Fibroblast of lung (primary cell): Measurements from ENCODE around the gene EEFSEC. TPM values are rescaled to one million over a fixed set of nuclear protein-coding genes. Genes with fewer than 3 reads are reported as not detected.

Experiments used
- DNase-seq, 2 donors: peaks; one replicate each; pipeline versions ENCODE4 v3.0.0 to v3.0.0-alpha.2; 2010; ENCODE audit warnings: low read depth in 2 of 2
- H2AFZ ChIP-seq: 2 replicates; pipeline ENCODE4 v1.5.1; 2012; ENCODE audit warnings: low read length, control low read depth, inconsistent platforms
- H3K27ac ChIP-seq: 2 replicates; pipeline ENCODE4 v1.5.1; 2011; ENCODE audit warnings: low read length, control low read depth; ENCODE audit not compliant: insufficient read depth
- H3K27me3 ChIP-seq: 2 replicates; pipeline ENCODE4 v1.5.1; 2011; ENCODE audit warnings: mild to moderate bottlenecking, low read length; ENCODE audit not compliant: control insufficient read depth, insufficient read depth
- H3K36me3 ChIP-seq: 2 replicates; pipeline ENCODE4 v1.5.1; 2011; ENCODE audit warnings: low read length; ENCODE audit not compliant: control insufficient read depth, insufficient read depth
- H3K4me1 ChIP-seq: 2 replicates; pipeline ENCODE4 v1.5.1; 2011; ENCODE audit warnings: low read length; ENCODE audit not compliant: control insufficient read depth, insufficient read depth; ENCODE audit errors: extremely low read depth
- H3K4me2 ChIP-seq: 2 replicates; pipeline ENCODE4 v1.5.1; 2011; ENCODE audit warnings: low read length, control low read depth; ENCODE audit not compliant: insufficient read depth; ENCODE audit errors: extremely low read depth
- H3K4me3 ChIP-seq, 4 experiments: fragments of 200-600 bp in 1 of 4; sonication (generic) in 1 of 4; replicated peaks in 1 of 4; 2 replicates each; pipeline ENCODE4 v1.5.1; 2011 to 2016; ENCODE audit warnings: low read length in 4 of 4, low read depth in 3 of 4, mild to moderate bottlenecking in 3 of 4, control low read depth in 2 of 4, inconsistent platforms in 1 of 4, mixed read lengths in 1 of 4; ENCODE audit not compliant: insufficient read depth in 1 of 4; ENCODE audit errors: control extremely low read depth in 1 of 4
- H3K79me2 ChIP-seq: 2 replicates; pipeline ENCODE4 v1.5.1; 2012; ENCODE audit warnings: mild to moderate bottlenecking, low read length, inconsistent platforms; ENCODE audit not compliant: control insufficient read depth, insufficient read depth
- H3K9ac ChIP-seq: 2 replicates; pipeline ENCODE4 v1.5.1; 2011; ENCODE audit warnings: mild to moderate bottlenecking, low read length, control low read depth; ENCODE audit not compliant: insufficient read depth
- H3K9me3 ChIP-seq: 2 replicates; pipeline ENCODE4 v1.5.1; 2012; ENCODE audit warnings: low read depth, low read length; ENCODE audit not compliant: control insufficient read depth, insufficient read depth
- H4K20me1 ChIP-seq: 2 replicates; pipeline ENCODE4 v1.5.1; 2011; ENCODE audit warnings: low read length; ENCODE audit not compliant: control insufficient read depth, insufficient read depth; ENCODE audit errors: extremely low read depth
- CTCF ChIP-seq, 2 donors: IDR thresholded peaks in 1 of 2; conservative IDR thresholded peaks in 1 of 2; 1 replicate in 1 of 2; 2 replicates in 1 of 2; pipeline ENCODE4 v1.5.1; 2011 to 2012; ENCODE audit warnings: low read length in 2 of 2, control low read depth in 1 of 2, inconsistent platforms in 1 of 2, low read depth in 1 of 2, mild to moderate bottlenecking in 1 of 2
- EZH2 ChIP-seq: IDR thresholded peaks from 2 replicates; pipeline ENCODE4 v1.5.1; 2012; ENCODE audit warnings: low read length, control low read depth, mild to moderate bottlenecking; ENCODE audit errors: missing control alignments
- polyA plus RNA-seq, 2 donors: library from polyadenylated mRNA; depleted of rRNA in 1 of 2; stranded (reverse) in 1 of 2; unstranded in 1 of 2; fragments of >200 nt; gene quantifications; 2 replicates each; pipeline ENCODE4 v1.2.1, GENCODE V29; 2011 to 2012; ENCODE audit warnings: missing spikeins in 1 of 2
- total RNA-seq: library from RNA; depleted of rRNA; stranded (reverse); fragments of >200 nt; gene quantifications from 2 replicates; pipeline ENCODE4 v1.2.1, GENCODE V29; 2014

The EEFSEC gene
- total and polyA plus RNA-seq, 2 donors (not counting 1 experiment from before 2014, with no cell fraction given), result 2.6 to 5.0 TPM

GRCh38 chr3:128372281-128372680 lies 219.0 kb downstream of the EEFSEC start:
- no peak for DNase-seq
- Histone ChIP-seq H3K27ac (no peak overlapping the region), H3K79me2 (no peaks in the 10 kb centered on the region), H3K9ac (no peak overlapping the region), H3K4me2 (no peak overlapping the region), H2AFZ (no peak overlapping the region), H3K36me3 (no peaks in the 10 kb centered on the region), H3K4me1 (no peaks in the 10 kb centered on the region), H3K27me3 (no peaks in the 10 kb centered on the region), H3K9me3 (no peaks in the 10 kb centered on the region), H4K20me1 (no peaks in the 10 kb centered on the region), H3K4me3 (no peak overlapping the region)
- TF ChIP-seq CTCF (conservative IDR thresholded peaks at IDR 0.05 in 1 of 2, IDR thresholded peaks at IDR 0.05 in 1 of 2; ENCODE audit: low read depth in 1 of 2, low read length in 2 of 2) (no peak), EZH2 (no peak)

GRCh38 chr3:128372707-128373533 lies 219.6 kb downstream of the EEFSEC start:
- H3K79me2 ChIP-seq, result no peaks in the 10 kb centered on the region
- no peak for DNase-seq
- no peaks in the 10 kb centered on the region for H3K9me3 ChIP-seq
- H2AFZ ChIP-seq, result no peak overlapping the region
- no peak for TF ChIP-seq EZH2
- no peak for TF ChIP-seq CTCF (conservative IDR thresholded peaks at IDR 0.05 in 1 of 2, IDR thresholded peaks at IDR 0.05 in 1 of 2; ENCODE audit: low read depth in 1 of 2, low read length in 2 of 2)
- no peak overlapping the region for H3K9ac ChIP-seq
- no peak overlapping the region for H3K4me3 ChIP-seq
- no peak overlapping the region for H3K4me2 ChIP-seq
- H3K27ac ChIP-seq, result no peak overlapping the region
- no peaks in the 10 kb centered on the region for H4K20me1 ChIP-seq
- no peaks in the 10 kb centered on the region for H3K4me1 ChIP-seq
- no peaks in the 10 kb centered on the region for H3K27me3 ChIP-seq
- H3K36me3 ChIP-seq, result no peaks in the 10 kb centered on the region

GRCh38 chr3:128374746-128375445 lies 221.6 kb downstream of the EEFSEC start:
- Histone ChIP-seq H3K4me3 (no peak overlapping the region), H3K36me3 (no peaks in the 10 kb centered on the region)

More at GRCh38 chr3:128374746-128375445, 221.6 kb downstream of the EEFSEC start:
- H3K9me3 ChIP-seq, result no peaks in the 10 kb centered on the region
- TF ChIP-seq EZH2, result no peak
- no peak for TF ChIP-seq CTCF (conservative IDR thresholded peaks at IDR 0.05 in 1 of 2, IDR thresholded peaks at IDR 0.05 in 1 of 2; ENCODE audit: low read depth in 1 of 2, low read length in 2 of 2)
- DNase-seq, result no peak
- no peak overlapping the region for H2AFZ ChIP-seq
- H3K27me3 ChIP-seq, result no peaks in the 10 kb centered on the region
- H3K79me2 ChIP-seq, result no peaks in the 10 kb centered on the region
- no peak overlapping the region for H3K9ac ChIP-seq
- H3K4me1 ChIP-seq, result peaks cover 10% of the 10 kb centered on the region
- no peak overlapping the region for H3K27ac ChIP-seq
- no peaks in the 10 kb centered on the region for H4K20me1 ChIP-seq
- no peak overlapping the region for H3K4me2 ChIP-seq
